ENCODE measurements around the gene TBC1D12.
"Not testable (repeated sequence)": the region's sequence is repeated elsewhere in the genome, so short reads cannot be mapped to it uniquely, and the experiment has no call there.

Gene TBC1D12

GRCh38 chr10:94451883-94452519 lies 49.7 kb downstream of the TBC1D12 start:
- no peak for DNase-seq (ENCODE audit: low read depth, low spot score)

GRCh38 chr10:94456942-94457341 lies 54.6 kb downstream of the TBC1D12 start:
- no peak for DNase-seq (ENCODE audit: low read depth, low spot score)

- DNase-seq (ENCODE audit: low read depth, low spot score), result no peak
Observed at GRCh38 chr10:94459385-94459784, 57.0 kb downstream of the TBC1D12 start.

GRCh38 chr10:94461503-94461902 lies 59.2 kb downstream of the TBC1D12 start:
- DNase-seq (ENCODE audit: low read depth, low spot score), result no peak

GRCh38 chr10:94462130-94462529 lies 59.8 kb downstream of the TBC1D12 start:
- DNase-seq (ENCODE audit: low read depth, low spot score), result no peak

- no peak for DNase-seq (ENCODE audit: low read depth, low spot score)
Observed at GRCh38 chr10:94465684-94466083, 63.3 kb downstream of the TBC1D12 start.

- DNase-seq (ENCODE audit: low read depth, low spot score), result no peak
Observed at GRCh38 chr10:94481410-94481809, 79.1 kb downstream of the TBC1D12 start.

GRCh38 chr10:94483970-94484369 lies 81.6 kb downstream of the TBC1D12 start:
- DNase-seq (ENCODE audit: low read depth, low spot score), result no peak

- DNase-seq (ENCODE audit: low read depth, low spot score), result no peak
Observed at GRCh38 chr10:94485094-94485493, 82.8 kb downstream of the TBC1D12 start.

GRCh38 chr10:94487575-94487974 lies 85.2 kb downstream of the TBC1D12 start:
- DNase-seq (ENCODE audit: low read depth, low spot score), result no peak

- DNase-seq (ENCODE audit: low read depth, low spot score), result no peak
Observed at GRCh38 chr10:94489107-94489506, 86.8 kb downstream of the TBC1D12 start.

- DNase-seq (ENCODE audit: low read depth, low spot score), result no peak
Observed at GRCh38 chr10:94489976-94490788, 87.8 kb downstream of the TBC1D12 start.

GRCh38 chr10:94490789-94491039 lies 88.4 kb downstream of the TBC1D12 start:
- no peak for DNase-seq (ENCODE audit: low read depth, low spot score)

GRCh38 chr10:94493463-94493862 lies 91.1 kb downstream of the TBC1D12 start:
- no peak for DNase-seq (ENCODE audit: low read depth, low spot score)

- DNase-seq (ENCODE audit: low read depth, low spot score), result no peak
Observed at GRCh38 chr10:94496010-94496409, 93.7 kb downstream of the TBC1D12 start.

GRCh38 chr10:94496646-94497045 lies 94.3 kb downstream of the TBC1D12 start:
- no peak for DNase-seq (ENCODE audit: low read depth, low spot score)

- no peak for DNase-seq (ENCODE audit: low read depth, low spot score)
Observed at GRCh38 chr10:94500063-94500462, 97.7 kb downstream of the TBC1D12 start.

- no peak for DNase-seq (ENCODE audit: low read depth, low spot score)
Observed at GRCh38 chr10:94521276-94522250, 119.2 kb downstream of the TBC1D12 start.

GRCh38 chr10:94524146-94524545 lies 121.8 kb downstream of the TBC1D12 start:
- DNase-seq (ENCODE audit: low read depth, low spot score), result no peak

- no peak for DNase-seq (ENCODE audit: low read depth, low spot score)
Observed at GRCh38 chr10:94524711-94525110, 122.4 kb downstream of the TBC1D12 start.

GRCh38 chr10:94531550-94531949 lies 129.2 kb downstream of the TBC1D12 start:
- DNase-seq (ENCODE audit: low read depth, low spot score), result not testable (repeated sequence)

- DNase-seq (ENCODE audit: low read depth, low spot score), result no peak
Observed at GRCh38 chr10:94533027-94533426, 130.7 kb downstream of the TBC1D12 start.
